HepG2 (cell line): Measurements from ENCODE around the gene KLKB1. TPM values are rescaled to one million over a fixed set of nuclear protein-coding genes. Genes with fewer than 3 reads are reported as not detected.

Experiments used
- ATM ChIP-seq: fragments of 450-650 bp; IDR thresholded peaks from 2 replicates; pipeline ENCODE4 v1.7.1; 2017; ENCODE audit warnings: mild to moderate bottlenecking, borderline replicate concordance
- FIP1L1 ChIP-seq: fragments of 200-400 bp; formaldehyde crosslinking; IDR thresholded peaks from 2 replicates; pipeline ENCODE4 v1.6.1; 2018; ENCODE audit warnings: low read depth, mild to moderate bottlenecking, low read length, moderate library complexity, borderline replicate concordance; ENCODE audit not compliant: insufficient read depth
- FLYWCH1 ChIP-seq: sonication (generic); formaldehyde crosslinking; IDR thresholded peaks from 2 replicates; pipeline ENCODE4 v1.8.1; 2023; ENCODE audit warnings: mild to moderate bottlenecking, missing genetic modification reagents
- SP2 ChIP-seq: sonication (generic); formaldehyde crosslinking; IDR thresholded peaks from 2 replicates; pipeline ENCODE4 v1.5.1; 2020; ENCODE audit warnings: mild to moderate bottlenecking, missing genetic modification reagents
- TARDBP ChIP-seq: sonication (generic); formaldehyde crosslinking; IDR thresholded peaks from 2 replicates; pipeline ENCODE4 v1.8.0; 2022; ENCODE audit warnings: mild to moderate bottlenecking, missing genetic modification reagents
- TBX3 ChIP-seq: fragments of 450-650 bp; IDR thresholded peaks from 2 replicates; pipeline ENCODE4 v1.6.1; 2017; ENCODE audit warnings: antibody characterized with exemption, mild to moderate bottlenecking, inconsistent platforms, borderline replicate concordance
- ZBTB14 ChIP-seq: sonication (generic); formaldehyde crosslinking; IDR thresholded peaks from 2 replicates; pipeline ENCODE4 v1.4.0; 2020; ENCODE audit warnings: missing genetic modification reagents
- ZBTB2 ChIP-seq: sonication (generic); formaldehyde crosslinking; IDR thresholded peaks from 2 replicates; pipeline ENCODE4 v1.8.0; 2022; ENCODE audit warnings: low read depth, missing genetic modification reagents
- ZBTB46 ChIP-seq: sonication (generic); formaldehyde crosslinking; IDR thresholded peaks from 2 replicates; pipeline ENCODE4 v1.4.0; 2020; ENCODE audit warnings: mild to moderate bottlenecking, missing genetic modification reagents, borderline replicate concordance
- ZKSCAN8 ChIP-seq: IDR thresholded peaks from 2 replicates; pipeline ENCODE4 v1.6.1; 2016; ENCODE audit warnings: borderline replicate concordance, missing genetic modification reagents, missing compliant biosample characterization
- ZMYM3 ChIP-seq: sonication (generic); formaldehyde crosslinking; IDR thresholded peaks from 2 replicates; pipeline ENCODE4 v1.5.1; 2020; ENCODE audit warnings: mild to moderate bottlenecking, missing genetic modification reagents
- ZNF101 ChIP-seq: sonication (generic); formaldehyde crosslinking; IDR thresholded peaks from 2 replicates; pipeline ENCODE4 v1.4.0; 2020; ENCODE audit warnings: mild to moderate bottlenecking, low read depth, missing genetic modification reagents, borderline replicate concordance
- ZNF136 ChIP-seq: sonication (generic); formaldehyde crosslinking; IDR thresholded peaks from 2 replicates; pipeline ENCODE4 v1.8.1; 2022; ENCODE audit warnings: low read depth, mild to moderate bottlenecking, moderate library complexity, missing genetic modification reagents
- ZNF878 ChIP-seq: sonication (generic); formaldehyde crosslinking; IDR thresholded peaks from 2 replicates; pipeline ENCODE4 v1.8.1; 2023; ENCODE audit warnings: mild to moderate bottlenecking, missing genetic modification reagents, moderate library complexity
- ZUFSP ChIP-seq: sonication (generic); formaldehyde crosslinking; IDR thresholded peaks from 2 replicates; pipeline ENCODE4 v1.9.0; 2021; ENCODE audit warnings: missing genetic modification reagents, mild to moderate bottlenecking, borderline replicate concordance
- polyA plus RNA-seq, 8 experiments: library from polyadenylated mRNA; depleted of rRNA in 3 of 8; stranded (reverse) in 7 of 8; unstranded in 1 of 8; fragments of >200 nt; fragmentation: Illumina TruSeq in 4 of 8; extraction: Trizol in 4 of 8; gene quantifications; 2 replicates each; pipeline versions ENCODE4 v1.2.1 to v1.2.3, GENCODE V29; 2011 to 2016; ENCODE audit warnings: low read depth in 4 of 8, missing spikeins in 1 of 8, mixed read lengths in 1 of 8; ENCODE audit not compliant: insufficient read depth in 1 of 8
- total RNA-seq, 5 experiments: library from RNA; depleted of rRNA; stranded (reverse); fragments of >200 nt; fragmentation: Illumina TruSeq; extraction: Trizol; gene quantifications; 2 replicates each; pipeline ENCODE4 v1.2.3, GENCODE V29; 2016; ENCODE audit warnings: low read depth in 1 of 5

The KLKB1 gene
- total and polyA plus RNA-seq, 2 of the 13 experiments (the other 11 are each of a cell fraction or from before 2014, with no cell fraction given) = 0.26 to 0.49 TPM

GRCh38 chr4:186265683-186266652 is 38.7 kb downstream of the KLKB1 start, which contains the start of gene F11 (continued):
- no peak for TF ChIP-seq ZBTB2
- no peak for TF ChIP-seq SP2 (CRISPR knock-in tag)
- no peak for TF ChIP-seq FLYWCH1 (CRISPR knock-in tag)
- TF ChIP-seq ZNF136 = no peak
- TF ChIP-seq ZNF878 (CRISPR knock-in tag) = no peak
- TF ChIP-seq ZBTB14 = no peak
- TF ChIP-seq ZKSCAN8 = peak; percentile 49; the same call in 1 of the 2 replicates
- TF ChIP-seq ZMYM3 = peak; percentile 53; the same call in 1 of the 2 replicates
- TF ChIP-seq ATM = no peak
- no peak; the same call in 1 of the 2 replicates for TF ChIP-seq TARDBP (CRISPR knock-in tag)
- no peak for TF ChIP-seq ZUFSP
- no peak for TF ChIP-seq ZNF101
- no peak for TF ChIP-seq FIP1L1
- no peak for TF ChIP-seq TBX3
- TF ChIP-seq ZBTB46 (CRISPR knock-in tag) = no peak
